CD4-positive, alpha-beta T cell treated with Interferon alpha-2 for 1 hour (primary cell): ENCODE measurements around the gene MMP27.
A peak's percentile ranks its signal among the peaks of the same experiment; 100 is the strongest.
"Not testable (repeated sequence)": the region's sequence is repeated elsewhere in the genome, so short reads cannot be mapped to it uniquely, and the experiment has no call there.

Source experiments
- DNase-seq, 2 donors: peaks; one replicate each; pipeline ENCODE4 v3.0.0-alpha.2; 2020 to 2022

Gene MMP27

GRCh38 chr11:102705626-102706025 is at the start of gene MMP27:
TSS of gene MMP27 (minus strand) at chr11:102705769. CDS start at chr11:102705714, 55 bp downstream.
- no peak for DNase-seq

DNA sequence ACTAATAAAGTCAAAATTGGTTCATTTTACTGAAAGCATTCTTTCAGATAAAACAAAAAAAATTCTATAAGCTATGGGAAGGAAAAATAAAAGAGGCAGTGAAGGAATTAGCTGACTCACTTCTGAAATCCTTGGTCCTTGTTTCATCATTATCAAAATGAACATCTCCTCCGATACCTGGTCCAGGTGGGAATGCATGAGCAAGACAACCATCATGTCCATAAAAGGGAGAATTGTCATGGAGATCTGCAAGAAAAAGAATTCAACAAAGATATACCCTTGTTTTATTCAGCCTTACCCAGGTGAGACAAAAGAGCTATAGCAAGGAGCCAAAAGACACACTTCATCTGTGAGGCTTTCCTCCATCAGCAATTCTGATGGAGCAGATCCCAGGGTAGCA is 47.7 kb upstream of the MMP27 start:
- DNase-seq = no peak

- no peak for DNase-seq
Observed at GRCh38 chr11:102751673-102752072, 46.1 kb upstream of the MMP27 start.

DNA sequence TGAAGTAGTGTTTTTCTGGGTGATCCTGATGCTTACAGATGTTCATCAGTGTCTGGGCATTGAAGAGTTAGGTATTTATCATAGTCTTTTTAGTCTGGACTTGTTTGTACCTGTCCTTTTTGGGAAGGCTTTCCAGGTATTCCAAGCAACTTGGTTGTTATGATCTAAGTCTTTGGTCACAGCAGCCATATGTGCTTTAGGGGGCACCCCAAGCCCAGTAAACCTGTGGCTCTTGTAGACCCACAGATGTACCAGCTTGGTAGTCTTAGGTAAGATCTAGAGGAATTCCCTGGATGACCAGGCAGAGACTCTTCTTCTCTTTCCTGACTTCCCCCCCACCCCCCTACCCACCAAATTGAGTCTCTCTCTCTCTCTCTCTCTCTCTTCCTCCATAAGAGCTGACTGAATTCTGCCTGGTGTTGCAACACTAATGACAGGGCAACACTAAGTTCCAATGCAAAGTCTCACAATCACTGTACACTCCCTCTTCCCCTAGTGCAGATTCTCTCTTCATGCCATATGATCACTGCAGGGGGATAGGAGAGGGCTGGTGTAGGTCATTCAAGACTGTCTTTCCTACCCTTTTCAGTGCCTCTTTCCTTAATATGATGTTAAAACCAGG is 43.6 kb upstream of the MMP27 start:
- DNase-seq = no peak

DNA sequence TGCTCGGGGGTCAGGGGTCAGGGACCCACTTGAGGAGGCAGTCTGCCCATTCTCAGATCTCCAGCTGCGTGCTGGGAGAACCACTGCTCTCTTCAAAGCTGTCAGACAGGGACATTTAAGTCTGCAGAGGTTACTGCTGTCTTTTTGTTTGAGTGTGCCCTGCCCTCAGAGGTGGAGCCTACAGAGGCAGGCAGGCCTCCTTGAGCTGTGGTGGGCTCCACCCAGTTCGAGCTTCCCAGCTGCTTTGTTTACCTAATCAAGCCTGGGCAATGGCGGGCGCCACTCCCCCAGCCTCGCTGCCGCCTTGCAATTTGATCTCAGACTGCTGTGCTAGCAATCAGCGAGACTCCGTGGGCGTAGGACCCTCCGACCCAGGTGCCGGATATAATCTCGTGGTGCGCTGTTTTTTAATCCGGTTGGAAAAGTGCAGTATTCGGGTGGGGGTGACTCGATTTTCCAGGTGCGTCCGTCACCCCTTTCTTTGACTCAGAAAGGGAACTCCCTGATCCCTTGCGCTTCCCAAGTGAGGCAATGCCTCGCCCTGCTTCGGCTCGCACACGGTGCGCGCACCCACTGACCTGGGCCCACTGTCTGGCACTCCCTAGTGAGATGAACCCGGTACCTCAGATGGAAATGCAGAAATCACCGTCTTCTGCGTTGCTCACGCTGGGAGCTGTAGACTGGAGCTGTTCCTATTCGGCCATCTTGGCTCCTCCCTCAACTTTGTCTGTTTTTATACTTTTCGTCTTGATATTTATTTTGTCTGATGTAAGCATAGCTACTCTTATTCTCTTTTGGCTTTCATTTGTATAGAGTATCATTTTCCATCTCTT is 41.4 kb upstream of the MMP27 start:
- DNase-seq = not testable (repeated sequence)

DNA sequence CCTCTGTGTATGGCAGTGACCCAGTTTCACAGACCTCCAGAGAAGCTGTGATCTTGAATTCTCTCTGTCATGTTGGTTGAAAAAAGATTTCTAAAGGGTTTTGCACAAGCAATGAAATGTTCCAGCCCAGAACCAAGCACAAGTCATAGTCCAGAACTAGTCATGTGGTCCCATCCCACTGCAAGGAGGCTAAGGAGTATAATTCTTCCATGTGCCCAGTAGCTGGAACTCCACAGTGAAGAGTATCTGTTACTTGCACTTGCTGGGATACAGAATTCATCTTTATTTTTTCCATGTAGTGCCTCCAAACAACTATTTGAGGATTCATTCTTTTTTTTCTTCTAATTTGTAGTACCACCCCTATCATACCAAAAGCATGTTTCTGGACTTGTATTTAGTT is 29.1 kb upstream of the MMP27 start:
- DNase-seq = no peak

GRCh38 chr11:102733232-102733875 is 27.8 kb upstream of the MMP27 start:
- DNase-seq = peak; percentile 19 to 40

DNA sequence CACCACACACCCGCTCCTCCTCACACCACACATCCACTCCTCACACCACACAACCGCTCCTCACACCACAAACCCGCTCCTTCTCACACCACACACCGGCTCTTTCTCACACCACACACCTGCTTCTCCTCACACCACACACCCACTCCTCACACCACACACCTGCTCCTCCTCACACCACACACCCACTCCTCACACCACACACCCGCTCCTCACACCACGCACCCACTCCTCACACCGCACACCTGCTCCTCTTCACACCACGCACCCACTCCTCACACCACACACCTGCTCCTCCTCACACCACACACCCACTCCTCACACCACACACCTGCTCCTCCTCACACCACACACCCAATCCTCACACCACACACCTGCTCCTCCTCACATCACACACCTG is 25.4 kb upstream of the MMP27 start:
- not testable (repeated sequence) for DNase-seq

- no peak for DNase-seq
Observed at GRCh38 chr11:102729849-102730815, 24.6 kb upstream of the MMP27 start.

- peak in 1 of 2 donors; percentile 11 for DNase-seq
Observed at GRCh38 chr11:102727890-102728289, 22.3 kb upstream of the MMP27 start.

- DNase-seq = no peak
Observed at GRCh38 chr11:102724904-102725500, 19.4 kb upstream of the MMP27 start, which contains the start of gene MMP8. TSS of gene MMP8 (minus strand) at chr11:102724954. CDS start at chr11:102724855, 99 bp downstream.

DNA sequence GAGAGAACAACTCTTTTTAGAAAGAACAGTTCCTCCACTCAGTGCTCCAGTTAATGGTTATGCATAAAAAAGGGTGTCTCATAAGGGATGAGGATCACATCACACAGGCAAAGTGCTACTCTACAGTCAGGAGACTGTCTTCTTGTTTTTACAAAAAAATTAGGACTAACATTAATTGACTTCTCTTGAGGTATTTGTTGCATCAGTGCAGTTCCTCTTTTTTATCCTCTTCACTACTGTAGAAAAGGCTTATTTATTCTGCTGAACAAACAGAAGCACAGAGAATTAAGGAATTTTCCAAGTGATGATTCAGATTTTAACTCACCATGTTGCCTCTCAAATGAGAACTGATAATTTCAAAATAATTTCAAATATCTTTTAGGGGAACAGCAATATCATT is 17.3 kb upstream of the MMP27 start:
- DNase-seq = no peak

- no peak for DNase-seq
Observed at GRCh38 chr11:102719620-102720277, 14.2 kb upstream of the MMP27 start.

- DNase-seq = no peak
Observed at GRCh38 chr11:102717280-102717679, 11.7 kb upstream of the MMP27 start.

GRCh38 chr11:102716527-102716926 is 11.0 kb upstream of the MMP27 start:
- DNase-seq = no peak

- no peak for DNase-seq
Observed at GRCh38 chr11:102712137-102712536, 6.6 kb upstream of the MMP27 start.

GRCh38 chr11:102709201-102709945 is 3.8 kb upstream of the MMP27 start:
- no peak for DNase-seq

DNA sequence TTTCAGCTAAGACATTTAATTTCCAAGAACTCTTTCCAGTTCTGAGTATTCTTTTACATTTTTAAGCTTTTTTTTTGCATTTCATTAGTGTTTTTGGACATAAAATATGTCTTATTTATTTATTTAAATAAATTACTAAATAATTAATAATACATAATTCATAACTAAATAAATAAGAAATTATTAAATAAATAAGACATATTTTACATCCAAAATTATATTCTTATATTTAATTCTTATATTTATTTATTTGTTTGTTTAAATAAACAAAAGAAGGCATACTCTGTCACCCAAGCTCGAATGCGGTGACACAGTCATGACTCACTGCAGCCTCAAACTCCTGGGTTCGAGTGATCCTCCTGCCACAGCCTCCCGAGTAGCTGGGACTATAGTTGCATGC is 3.1 kb upstream of the MMP27 start:
- no peak for DNase-seq

GRCh38 chr11:102704841-102705240 is 728 bp downstream of the MMP27 start:
- DNase-seq = no peak

DNA sequence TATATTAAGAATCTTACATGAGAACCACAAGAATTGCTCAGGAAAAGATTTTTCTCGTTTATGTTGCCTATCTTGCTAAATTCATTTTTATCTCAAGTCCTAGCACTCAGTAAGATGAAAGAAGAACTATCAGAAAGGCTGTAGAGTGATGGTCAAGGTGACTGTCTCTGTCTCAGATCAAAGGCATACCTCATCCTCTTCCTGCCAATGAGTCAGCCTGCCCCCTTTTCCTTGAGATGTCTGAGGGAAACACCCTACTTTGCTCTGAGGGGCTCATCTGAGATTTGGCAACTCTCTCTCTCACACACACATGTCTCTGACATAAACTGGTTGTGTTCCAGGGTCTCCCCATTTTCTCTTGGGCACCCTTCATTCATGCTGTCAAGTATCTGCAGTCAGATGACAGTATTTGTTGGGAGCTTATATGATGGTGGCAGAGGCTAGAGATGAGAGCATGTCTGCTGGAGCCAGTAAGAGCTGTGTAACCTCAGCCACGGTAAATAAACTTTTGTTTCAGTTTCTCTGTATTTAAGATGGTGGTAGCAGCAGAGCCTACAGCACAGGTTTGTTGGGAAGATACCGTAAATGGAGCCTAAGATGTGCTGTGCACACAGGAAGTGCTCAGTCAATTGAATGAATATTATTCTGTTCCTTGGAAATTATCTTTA is 1.6 kb downstream of the MMP27 start:
- no peak for DNase-seq
